LNCAP (cell line): ENCODE measurements around the gene FLG2.

Experiments
- TF ChIP-seq, protein P1 (sequence below): fragments of 450-650 bp; IDR thresholded peaks from 2 replicates; pipeline ENCODE4 v1.5.1; 2017; ENCODE audit warnings: mild to moderate bottlenecking

FLG2 gene

DNA sequence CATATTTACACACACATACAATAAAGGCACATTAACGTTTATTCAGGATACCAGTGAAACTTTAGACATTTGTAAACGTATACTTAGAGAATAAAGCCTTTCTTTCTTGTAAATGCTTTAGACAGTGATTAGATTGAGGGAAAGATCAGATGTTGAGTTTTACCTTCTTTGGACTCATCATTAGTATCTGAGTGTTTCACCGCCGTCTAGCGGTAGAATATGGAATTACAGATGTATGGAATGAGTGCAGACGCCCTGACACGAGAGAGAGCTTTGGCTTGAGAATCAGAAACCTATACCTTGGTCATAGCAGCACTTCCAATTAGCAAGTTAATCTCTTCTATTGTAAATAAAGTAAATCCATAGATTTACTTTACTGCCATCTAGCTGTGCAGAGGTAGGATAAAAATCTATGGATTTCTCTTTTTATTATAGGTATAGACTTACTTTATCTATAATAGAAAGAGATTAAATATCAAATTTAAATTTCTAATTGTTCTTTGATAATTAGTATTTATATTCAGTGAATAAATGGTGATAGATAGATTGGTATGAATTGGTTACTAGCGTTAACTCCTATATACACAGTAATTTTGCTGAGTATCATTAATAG is 12.6 kb downstream of the FLG2 start:
- TF ChIP-seq, protein P1, sequence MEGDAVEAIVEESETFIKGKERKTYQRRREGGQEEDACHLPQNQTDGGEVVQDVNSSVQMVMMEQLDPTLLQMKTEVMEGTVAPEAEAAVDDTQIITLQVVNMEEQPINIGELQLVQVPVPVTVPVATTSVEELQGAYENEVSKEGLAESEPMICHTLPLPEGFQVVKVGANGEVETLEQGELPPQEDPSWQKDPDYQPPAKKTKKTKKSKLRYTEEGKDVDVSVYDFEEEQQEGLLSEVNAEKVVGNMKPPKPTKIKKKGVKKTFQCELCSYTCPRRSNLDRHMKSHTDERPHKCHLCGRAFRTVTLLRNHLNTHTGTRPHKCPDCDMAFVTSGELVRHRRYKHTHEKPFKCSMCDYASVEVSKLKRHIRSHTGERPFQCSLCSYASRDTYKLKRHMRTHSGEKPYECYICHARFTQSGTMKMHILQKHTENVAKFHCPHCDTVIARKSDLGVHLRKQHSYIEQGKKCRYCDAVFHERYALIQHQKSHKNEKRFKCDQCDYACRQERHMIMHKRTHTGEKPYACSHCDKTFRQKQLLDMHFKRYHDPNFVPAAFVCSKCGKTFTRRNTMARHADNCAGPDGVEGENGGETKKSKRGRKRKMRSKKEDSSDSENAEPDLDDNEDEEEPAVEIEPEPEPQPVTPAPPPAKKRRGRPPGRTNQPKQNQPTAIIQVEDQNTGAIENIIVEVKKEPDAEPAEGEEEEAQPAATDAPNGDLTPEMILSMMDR: peak; percentile 98

- TF ChIP-seq, protein P1: no peak
Observed at GRCh38 chr1:152344438-152344837, 15.4 kb downstream of the FLG2 start.

DNA sequence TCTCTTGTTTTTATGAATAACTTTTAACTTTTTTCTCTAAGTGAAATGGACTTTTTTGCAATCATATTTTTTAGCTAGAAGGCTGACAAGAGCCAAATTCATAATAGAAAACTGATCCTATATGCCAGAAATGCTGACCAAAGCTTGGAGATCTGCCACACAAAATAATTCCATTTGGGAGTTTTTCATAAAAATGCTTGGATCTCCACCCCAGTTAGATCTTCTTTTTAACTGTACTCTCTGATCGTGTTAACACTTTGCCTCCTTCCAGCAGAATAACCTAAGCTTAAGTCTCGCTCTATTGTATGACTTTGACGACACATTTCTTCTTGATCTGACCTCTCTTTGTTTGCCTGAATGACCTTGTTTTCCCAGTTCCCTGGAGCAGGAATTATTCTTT is 16.8 kb downstream of the FLG2 start:
- TF ChIP-seq, protein P1: no peak

- TF ChIP-seq, protein P1: no peak
Observed at GRCh38 chr1:152335399-152335798, 24.4 kb downstream of the FLG2 start.

DNA sequence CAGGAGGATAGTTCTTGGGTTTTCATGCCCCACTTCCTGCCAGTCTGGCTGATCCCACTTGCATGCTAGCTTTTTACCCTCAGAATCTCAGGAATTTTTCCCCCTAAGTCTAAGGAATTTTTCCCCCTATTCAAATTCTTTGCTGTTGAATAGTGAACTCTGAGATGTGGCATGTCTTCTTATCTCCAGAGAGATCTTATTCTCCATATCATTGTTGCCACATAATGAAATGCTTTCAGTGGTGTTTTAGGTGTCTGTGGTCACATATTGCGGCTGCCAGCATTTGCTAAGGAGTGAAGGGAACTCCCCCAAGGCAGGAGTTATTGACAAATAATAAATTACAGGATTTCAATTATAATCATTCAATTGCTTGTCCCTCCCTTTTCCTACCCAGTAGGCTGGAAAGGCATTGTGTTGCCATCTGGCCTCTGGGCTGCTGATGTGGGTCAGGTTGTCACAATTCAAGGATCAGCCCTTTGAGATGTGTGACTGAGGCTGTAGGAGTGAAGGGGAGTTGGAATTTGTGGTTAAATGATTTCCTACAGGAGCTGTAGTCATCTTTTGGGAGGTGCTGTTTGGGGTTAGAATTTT is 30.9 kb downstream of the FLG2 start:
- TF ChIP-seq, protein P1: no peak

DNA sequence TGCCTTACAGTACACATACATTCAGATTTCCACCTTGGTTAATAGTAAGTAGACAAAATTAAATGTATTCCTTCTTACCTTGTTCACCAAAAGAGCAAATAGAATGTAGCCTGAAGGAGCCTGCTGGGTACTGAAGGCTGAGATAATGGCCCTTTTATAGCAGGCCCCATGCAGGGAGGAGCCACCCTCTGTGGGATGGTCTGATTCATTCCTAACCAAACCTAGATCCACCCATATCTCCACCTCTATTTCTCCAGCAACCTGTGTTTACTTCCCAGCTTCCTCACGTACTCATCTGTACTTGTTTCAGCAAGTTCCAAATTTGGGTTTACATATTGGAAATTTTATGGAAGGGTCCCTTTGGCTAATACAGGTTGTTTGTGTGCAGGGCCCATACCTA is 34.7 kb downstream of the FLG2 start, which contains the start of gene FLG:
TSS of gene FLG (minus strand) at position 129 of the 400 bp plus-strand sequence. CDS start 9,783 bp downstream, outside the sequence.
- TF ChIP-seq, protein P1: no peak

- TF ChIP-seq, protein P1: no peak
Observed at GRCh38 chr1:152313970-152314369, 45.8 kb downstream of the FLG2 start.
